Measurements from ENCODE around the gene LMF2.
A peak's percentile ranks its signal among the peaks of the same experiment; 100 is the strongest.

LMF2 gene

DNA sequence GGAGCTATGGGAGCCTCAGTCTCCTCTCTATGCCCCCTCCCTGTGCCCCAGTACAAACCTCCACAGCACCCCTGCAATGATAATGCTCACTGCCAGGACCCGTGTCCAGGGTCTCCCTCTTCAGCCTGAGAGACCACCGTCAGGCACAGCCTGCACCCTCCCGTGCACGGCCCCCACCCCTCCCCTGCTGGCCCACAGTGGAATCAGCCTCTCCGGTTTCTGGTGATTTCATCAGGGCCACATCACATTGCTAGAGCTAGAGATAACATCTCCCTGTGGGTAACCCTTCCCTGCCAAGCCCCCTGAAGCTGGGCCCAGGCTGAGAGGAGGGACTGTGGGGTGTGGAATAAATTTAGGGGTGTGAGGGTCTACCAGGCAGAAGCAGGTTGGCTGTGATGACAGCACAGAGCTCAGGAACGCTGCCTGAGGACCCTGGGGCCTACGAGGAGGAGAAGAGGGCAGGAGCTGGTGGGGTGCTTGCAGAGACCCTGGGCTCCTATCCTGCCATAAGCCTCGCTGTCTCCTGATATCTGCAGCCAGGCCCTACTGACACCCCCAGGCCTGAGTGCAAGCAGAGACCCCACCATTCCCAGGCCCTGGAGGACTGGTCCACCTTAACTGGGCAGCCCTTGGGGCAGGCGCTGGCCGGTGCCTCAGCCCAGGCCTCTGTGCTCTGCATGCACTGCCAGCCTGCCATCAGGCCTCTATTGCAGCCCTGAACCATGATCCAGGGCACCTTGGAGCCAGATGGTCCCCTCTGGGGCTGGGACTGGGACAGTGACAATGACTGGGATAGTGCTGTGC is 38.2 kb upstream of the LMF2 start, which contains the start of gene KLHDC7B:
Gene KLHDC7B, plus strand, starts transcription at position 378 of the 804 bp plus-strand sequence. Its CDS starts 345 bp downstream, at position 723.
- peaks cover 60% of the 10 kb centered on the region for H3K4me1 ChIP-seq (ENCODE audit: control insufficient read depth, low read length)
- H3K36me3 ChIP-seq (ENCODE audit: control insufficient read depth, low read length): no peaks in the 10 kb centered on the region
- H3K4me3 ChIP-seq (ENCODE audit: low read length): no peak within 1 kb of the TSS
- H3F3A ChIP-seq (ENCODE audit: control insufficient read depth, insufficient read depth): peaks cover 23% of the 10 kb centered on the region
- no peaks in the 10 kb centered on the region for H3K9me3 ChIP-seq (ENCODE audit: control insufficient read depth, insufficient read depth, low read length)
- no peaks in the 10 kb centered on the region for H3K9me2 ChIP-seq (replicated peaks; ENCODE audit: control insufficient read depth, low read length)
- H4K20me1 ChIP-seq (ENCODE audit: control insufficient read depth, insufficient read depth, low read depth, low read length): no peaks in the 10 kb centered on the region
- no peak within 1 kb of the TSS for H3K27ac ChIP-seq (ENCODE audit: low read depth, low read length)
- H3K79me2 ChIP-seq (ENCODE audit: control insufficient read depth, low read length): no peaks in the 10 kb centered on the region
- H3K27me3 ChIP-seq (ENCODE audit: control insufficient read depth, low read length): no peaks in the 10 kb centered on the region
- H3K4me2 ChIP-seq (ENCODE audit: low read length): no peak within 1 kb of the TSS; the same call in 1 of the 2 replicates
- TF ChIP-seq, protein P1, sequence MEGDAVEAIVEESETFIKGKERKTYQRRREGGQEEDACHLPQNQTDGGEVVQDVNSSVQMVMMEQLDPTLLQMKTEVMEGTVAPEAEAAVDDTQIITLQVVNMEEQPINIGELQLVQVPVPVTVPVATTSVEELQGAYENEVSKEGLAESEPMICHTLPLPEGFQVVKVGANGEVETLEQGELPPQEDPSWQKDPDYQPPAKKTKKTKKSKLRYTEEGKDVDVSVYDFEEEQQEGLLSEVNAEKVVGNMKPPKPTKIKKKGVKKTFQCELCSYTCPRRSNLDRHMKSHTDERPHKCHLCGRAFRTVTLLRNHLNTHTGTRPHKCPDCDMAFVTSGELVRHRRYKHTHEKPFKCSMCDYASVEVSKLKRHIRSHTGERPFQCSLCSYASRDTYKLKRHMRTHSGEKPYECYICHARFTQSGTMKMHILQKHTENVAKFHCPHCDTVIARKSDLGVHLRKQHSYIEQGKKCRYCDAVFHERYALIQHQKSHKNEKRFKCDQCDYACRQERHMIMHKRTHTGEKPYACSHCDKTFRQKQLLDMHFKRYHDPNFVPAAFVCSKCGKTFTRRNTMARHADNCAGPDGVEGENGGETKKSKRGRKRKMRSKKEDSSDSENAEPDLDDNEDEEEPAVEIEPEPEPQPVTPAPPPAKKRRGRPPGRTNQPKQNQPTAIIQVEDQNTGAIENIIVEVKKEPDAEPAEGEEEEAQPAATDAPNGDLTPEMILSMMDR (IDR thresholded peaks at IDR 0.05; ENCODE audit: low read depth, low read length, poor library complexity, severe bottlenecking): no peak
- no peak for TF ChIP-seq EZH2phosphoT487 (IDR thresholded peaks at IDR 0.05; ENCODE audit: borderline replicate concordance, low read length)

DNA sequence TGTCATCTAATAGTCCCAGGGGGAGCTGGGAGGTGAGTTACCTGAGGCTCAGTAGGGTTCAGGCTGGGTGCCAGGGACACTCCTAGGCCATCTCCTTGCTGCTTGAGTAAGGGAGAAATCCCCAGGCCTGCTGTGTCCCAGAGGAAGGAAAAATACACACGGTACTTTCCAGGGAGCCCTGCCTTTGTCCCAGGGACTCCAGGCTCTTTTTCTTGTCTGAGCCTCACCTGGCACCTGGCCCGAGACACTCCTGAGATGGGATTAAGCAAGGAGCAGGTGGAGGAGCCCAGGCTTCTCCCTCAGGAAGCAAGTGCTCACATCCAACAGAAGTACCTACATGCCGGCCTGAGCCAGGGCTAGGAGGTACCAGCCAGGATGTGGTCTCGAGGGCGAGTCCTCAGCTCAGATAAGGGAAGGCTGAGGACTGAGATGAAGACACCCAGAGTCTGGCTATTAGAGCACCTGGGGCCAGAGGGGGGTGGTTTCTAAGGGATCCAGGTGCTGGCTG is 37.3 kb upstream of the LMF2 start:
- Histone ChIP-seq H3F3A (ENCODE audit: control insufficient read depth, insufficient read depth) (peaks cover 32% of the 10 kb centered on the region), H3K4me2 (ENCODE audit: low read length) (peak overlapping the region; percentile 55), H3K9me2 (replicated peaks; ENCODE audit: control insufficient read depth, low read length) (no peaks in the 10 kb centered on the region), H3K4me3 (ENCODE audit: low read length) (peak overlapping the region; percentile 42), H4K20me1 (ENCODE audit: control insufficient read depth, insufficient read depth, low read depth, low read length) (no peaks in the 10 kb centered on the region), H3K4me1 (ENCODE audit: control insufficient read depth, low read length) (peaks cover 67% of the 10 kb centered on the region), H3K27ac (ENCODE audit: low read depth, low read length) (no peak overlapping the region), H3K9me3 (ENCODE audit: control insufficient read depth, insufficient read depth, low read length) (no peaks in the 10 kb centered on the region), H3K27me3 (ENCODE audit: control insufficient read depth, low read length) (no peaks in the 10 kb centered on the region), H3K79me2 (ENCODE audit: control insufficient read depth, low read length) (no peaks in the 10 kb centered on the region), H3K36me3 (ENCODE audit: control insufficient read depth, low read length) (no peaks in the 10 kb centered on the region)
- TF ChIP-seq, protein P1 (IDR thresholded peaks at IDR 0.05; ENCODE audit: low read depth, low read length, poor library complexity, severe bottlenecking): no peak
- no peak for TF ChIP-seq EZH2phosphoT487 (IDR thresholded peaks at IDR 0.05; ENCODE audit: borderline replicate concordance, low read length)

DNA sequence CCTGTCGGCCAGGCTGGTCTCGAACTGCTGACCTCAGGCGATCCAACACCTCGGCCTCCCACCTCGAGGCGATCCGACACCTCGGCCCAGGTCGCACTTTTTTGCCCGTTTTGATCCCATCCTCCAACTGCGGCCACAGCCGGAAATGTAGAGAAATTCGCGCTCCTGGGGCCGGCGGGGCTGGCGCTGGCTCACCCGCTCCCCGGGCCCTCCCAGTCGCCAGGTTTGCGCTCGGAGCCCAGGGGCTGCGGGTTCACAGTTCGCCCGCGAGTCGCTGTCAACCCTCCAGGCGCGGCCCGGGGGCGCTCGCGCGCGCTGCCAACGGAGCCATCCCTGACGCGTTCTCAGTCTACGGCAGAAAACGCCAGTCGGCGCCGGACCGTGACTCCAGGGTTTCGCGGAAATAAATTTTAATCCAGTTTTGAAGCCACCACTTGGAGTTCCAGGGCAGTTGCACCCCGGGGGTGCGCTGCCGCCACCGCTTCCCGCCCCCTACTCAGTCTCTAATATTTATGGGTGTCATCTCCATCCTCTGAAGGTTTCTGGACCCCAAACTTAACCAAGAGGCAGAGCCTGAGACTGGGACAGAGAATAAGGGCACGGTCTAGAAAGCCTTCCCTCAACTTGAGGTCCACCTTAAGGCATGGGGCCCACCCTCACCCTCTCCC is 36.7 kb upstream of the LMF2 start:
- no peaks in the 10 kb centered on the region for H3K9me2 ChIP-seq (replicated peaks; ENCODE audit: control insufficient read depth, low read length)
- H3K4me1 ChIP-seq (ENCODE audit: control insufficient read depth, low read length): peaks cover 67% of the 10 kb centered on the region
- TF ChIP-seq EZH2phosphoT487 (IDR thresholded peaks at IDR 0.05; ENCODE audit: borderline replicate concordance, low read length): no peak
- TF ChIP-seq, protein P1 (IDR thresholded peaks at IDR 0.05; ENCODE audit: low read depth, low read length, poor library complexity, severe bottlenecking): peak; percentile 83
- peak overlapping the region; percentile 55 for H3K4me2 ChIP-seq (ENCODE audit: low read length)
- H3K79me2 ChIP-seq (ENCODE audit: control insufficient read depth, low read length): no peaks in the 10 kb centered on the region
- no peaks in the 10 kb centered on the region for H3K36me3 ChIP-seq (ENCODE audit: control insufficient read depth, low read length)
- H3K4me3 ChIP-seq (ENCODE audit: low read length): peak overlapping the region; percentile 42
- no peaks in the 10 kb centered on the region for H3K27me3 ChIP-seq (ENCODE audit: control insufficient read depth, low read length)
- H3K9me3 ChIP-seq (ENCODE audit: control insufficient read depth, insufficient read depth, low read length): no peaks in the 10 kb centered on the region
- no peak overlapping the region for H3K27ac ChIP-seq (ENCODE audit: low read depth, low read length)
- no peaks in the 10 kb centered on the region for H4K20me1 ChIP-seq (ENCODE audit: control insufficient read depth, insufficient read depth, low read depth, low read length)
- H3F3A ChIP-seq (ENCODE audit: control insufficient read depth, insufficient read depth): peaks cover 36% of the 10 kb centered on the region
